Kidney (tissue), 14 donors: ENCODE measurements around the gene PCDHA12. TPM values are rescaled to one million over a fixed set of nuclear protein-coding genes. Genes with fewer than 3 reads are reported as not detected.

Source experiments
- DNase-seq, 5 donors: peaks; one replicate each; pipeline ENCODE4 v3.0.0-alpha.2; 2013 to 2020
- FAIRE-seq: peaks from 2 replicates; lab custom pipeline; 2012; peaks lifted over from hg19 to GRCh38; lab: Jason Lieb, UNC
- H3K27ac ChIP-seq, 2 donors: one replicate each; pipeline ENCODE4 v1.7.0; 2013; ENCODE audit warnings: low read depth in 2 of 2, low read length in 2 of 2, inconsistent platforms in 1 of 2
- H3K27me3 ChIP-seq: one replicate; pipeline ENCODE4 v1.7.1; 2013; ENCODE audit warnings: low read length, inconsistent platforms; ENCODE audit not compliant: control insufficient read depth, insufficient read depth
- H3K36me3 ChIP-seq, 3 donors: one replicate each; pipeline versions ENCODE4 v1.7.0 to v1.7.1; 2013; ENCODE audit warnings: low read length in 3 of 3, control low read depth in 1 of 3, inconsistent platforms in 1 of 3; ENCODE audit not compliant: insufficient read depth in 3 of 3, control insufficient read depth in 2 of 3
- H3K4me1 ChIP-seq, 3 donors: one replicate each; pipeline versions ENCODE4 v1.7.0 to v1.7.1; 2013; ENCODE audit warnings: low read length in 3 of 3, inconsistent platforms in 1 of 3, low read depth in 1 of 3; ENCODE audit not compliant: control insufficient read depth in 2 of 3, insufficient read depth in 2 of 3
- H3K4me3 ChIP-seq, 3 donors: one replicate each; pipeline versions ENCODE4 v1.7.0 to v1.8.1; 2013; ENCODE audit warnings: low read length in 3 of 3, control low read depth in 1 of 3, inconsistent platforms in 1 of 3
- H3K9ac ChIP-seq, 3 donors: one replicate each; pipeline versions ENCODE4 v1.7.0 to v1.7.1; 2013; ENCODE audit warnings: low read length in 3 of 3, control low read depth in 1 of 3, inconsistent platforms in 1 of 3
- H3K9me3 ChIP-seq, 3 donors: one replicate each; pipeline versions ENCODE4 v1.7.0 to v1.7.1; 2013; ENCODE audit warnings: low read length in 3 of 3, control low read depth in 1 of 3, inconsistent platforms in 1 of 3; ENCODE audit not compliant: control insufficient read depth in 2 of 3, insufficient read depth in 1 of 3
- intact Hi-C: fragments of 100-400 bp; cut with DNase I; formaldehyde crosslinking; loops from one replicate; pipeline ENCODE4 v1.11.1; 2022
- polyA plus RNA-seq: library from polyadenylated mRNA; stranded (reverse); fragments of 350-450 nt; fragmentation: Illumina TruSeq; extraction: RNeasy Lipid Tissue Mini Kit (QIAGEN cat#74804); gene quantifications from one replicate; pipeline ENCODE4 v1.2.3, GENCODE V29; 2014; ENCODE audit warnings: low read depth, low replicate concordance; ENCODE audit not compliant: insufficient read depth
- total RNA-seq: library from RNA; stranded (reverse); fragmentation: NEBNext Ultra II Directional; extraction: Animal tissue kit (Norgen Biotek cat#: 25700); gene quantifications from one replicate; pipeline ENCODE4 v1.2.1, GENCODE V29; 2021
- TF ChIP-seq, protein P1 (sequence below): IDR thresholded peaks from 3 replicates; pipeline ENCODE4 v1.5.1; 2012; ENCODE audit warnings: mild to moderate bottlenecking, moderate library complexity, borderline replicate concordance; ENCODE audit not compliant: insufficient read depth; ENCODE audit errors: extremely low read depth
- donor health status: control.
- donor health status: control.
- donor health status: control.
- donor health status: control.
- donor health status: control.
- donor health status: DM: yes; HTN: yes; CAD: no.
- donor health status: Normal renal cell carcinoma (clear cell type).

The PCDHA12 gene
- total and polyA plus RNA-seq, 2 donors from 2014 or later: 1.1 to 5.2 TPM

DNA sequence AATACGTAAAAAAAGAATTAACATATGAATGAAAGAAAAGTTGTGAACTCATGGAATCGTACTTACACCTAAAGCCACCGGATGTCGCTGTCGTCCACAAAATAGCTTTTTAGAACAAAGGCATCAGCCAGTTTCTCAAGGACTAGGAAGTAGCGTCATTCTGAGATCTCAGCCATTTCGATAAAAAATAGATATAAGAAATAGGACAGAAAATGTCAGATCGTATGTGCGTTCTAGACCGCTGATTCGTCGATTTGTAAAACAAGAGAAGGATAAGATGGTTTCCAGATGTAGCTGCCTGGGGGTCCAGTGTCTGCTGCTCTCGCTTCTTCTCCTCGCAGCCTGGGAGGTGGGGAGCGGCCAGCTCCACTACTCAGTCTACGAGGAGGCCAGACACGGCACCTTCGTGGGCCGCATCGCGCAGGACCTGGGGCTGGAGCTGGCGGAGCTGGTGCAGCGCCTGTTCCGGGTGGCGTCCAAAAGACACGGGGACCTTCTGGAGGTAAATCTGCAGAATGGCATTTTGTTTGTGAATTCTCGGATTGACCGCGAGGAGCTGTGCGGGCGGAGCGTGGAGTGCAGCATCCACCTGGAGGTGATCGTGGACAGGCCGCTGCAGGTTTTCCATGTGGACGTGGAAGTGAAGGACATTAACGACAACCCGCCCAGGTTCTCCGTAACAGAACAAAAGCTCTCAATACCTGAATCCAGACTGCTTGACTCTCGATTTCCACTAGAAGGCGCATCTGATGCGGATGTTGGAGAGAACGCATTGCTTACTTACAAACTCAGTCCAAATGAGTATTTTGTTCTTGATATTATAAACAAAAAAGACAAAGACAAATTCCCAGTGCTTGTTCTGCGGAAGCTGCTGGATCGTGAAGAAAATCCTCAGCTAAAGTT is 19.1 kb upstream of the PCDHA12 start, which contains the start of gene PCDHA10:
PCDHA10 (plus strand) TSS at position 126 of the 903 bp plus-strand sequence; CDS start at position 278, 152 bp downstream.
- no peak within 1 kb of the TSS for H3K9ac ChIP-seq
- peaks cover 0 to 24% (median 9%) of the 10 kb centered on the region in 3 donors for H3K9me3 ChIP-seq
- no peak within 1 kb of the TSS for H3K27ac ChIP-seq
- H3K4me1 ChIP-seq: no peaks in the 10 kb centered on the region
- intact Hi-C loops: no loop called here
- TF ChIP-seq, protein P1, sequence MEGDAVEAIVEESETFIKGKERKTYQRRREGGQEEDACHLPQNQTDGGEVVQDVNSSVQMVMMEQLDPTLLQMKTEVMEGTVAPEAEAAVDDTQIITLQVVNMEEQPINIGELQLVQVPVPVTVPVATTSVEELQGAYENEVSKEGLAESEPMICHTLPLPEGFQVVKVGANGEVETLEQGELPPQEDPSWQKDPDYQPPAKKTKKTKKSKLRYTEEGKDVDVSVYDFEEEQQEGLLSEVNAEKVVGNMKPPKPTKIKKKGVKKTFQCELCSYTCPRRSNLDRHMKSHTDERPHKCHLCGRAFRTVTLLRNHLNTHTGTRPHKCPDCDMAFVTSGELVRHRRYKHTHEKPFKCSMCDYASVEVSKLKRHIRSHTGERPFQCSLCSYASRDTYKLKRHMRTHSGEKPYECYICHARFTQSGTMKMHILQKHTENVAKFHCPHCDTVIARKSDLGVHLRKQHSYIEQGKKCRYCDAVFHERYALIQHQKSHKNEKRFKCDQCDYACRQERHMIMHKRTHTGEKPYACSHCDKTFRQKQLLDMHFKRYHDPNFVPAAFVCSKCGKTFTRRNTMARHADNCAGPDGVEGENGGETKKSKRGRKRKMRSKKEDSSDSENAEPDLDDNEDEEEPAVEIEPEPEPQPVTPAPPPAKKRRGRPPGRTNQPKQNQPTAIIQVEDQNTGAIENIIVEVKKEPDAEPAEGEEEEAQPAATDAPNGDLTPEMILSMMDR: no peak
- H3K27me3 ChIP-seq: no peaks in the 10 kb centered on the region
- DNase-seq (peak in 2 of 5 donors; percentile 2 to 24), FAIRE-seq (no peak)
- H3K4me3 ChIP-seq: peak within 1 kb of the TSS in 2 of 3 donors; percentile 53 to 58
- no peaks in the 10 kb centered on the region for H3K36me3 ChIP-seq

DNA sequence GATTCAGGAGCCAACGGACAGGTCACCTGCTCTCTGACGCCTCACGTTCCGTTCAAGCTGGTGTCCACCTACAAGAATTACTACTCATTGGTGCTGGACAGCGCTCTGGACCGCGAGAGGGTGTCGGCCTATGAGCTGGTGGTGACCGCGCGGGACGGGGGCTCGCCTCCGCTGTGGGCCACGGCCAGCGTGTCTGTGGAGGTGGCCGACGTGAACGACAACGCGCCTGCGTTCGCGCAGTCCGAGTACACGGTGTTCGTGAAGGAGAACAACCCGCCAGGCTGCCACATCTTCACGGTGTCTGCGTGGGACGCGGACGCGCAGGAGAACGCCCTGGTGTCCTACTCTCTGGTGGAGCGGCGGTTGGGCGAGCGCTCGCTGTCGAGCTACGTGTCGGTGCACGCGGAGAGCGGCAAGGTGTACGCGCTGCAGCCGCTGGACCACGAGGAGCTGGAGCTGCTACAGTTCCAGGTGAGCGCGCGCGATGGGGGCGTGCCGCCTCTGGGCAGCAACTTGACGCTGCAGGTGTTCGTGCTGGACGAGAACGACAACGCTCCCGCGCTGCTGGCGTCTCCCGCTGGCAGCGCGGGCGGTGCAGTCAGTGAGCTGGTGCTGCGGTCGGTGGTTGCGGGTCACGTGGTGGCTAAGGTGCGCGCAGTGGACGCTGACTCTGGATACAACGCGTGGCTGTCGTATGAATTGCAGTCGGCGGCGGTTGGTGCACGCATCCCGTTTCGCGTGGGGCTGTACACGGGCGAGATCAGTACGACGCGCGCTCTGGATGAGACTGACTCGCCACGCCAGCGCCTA is 17.7 kb upstream of the PCDHA12 start:
- H3K4me3 ChIP-seq: no peak overlapping the region
- FAIRE-seq (no peak), DNase-seq (peak in 1 of 5 donors; percentile 71)
- H3K27me3 ChIP-seq: no peaks in the 10 kb centered on the region
- H3K27ac ChIP-seq: no peak overlapping the region
- TF ChIP-seq, protein P1: no peak
- no peaks in the 10 kb centered on the region for H3K36me3 ChIP-seq
- intact Hi-C loops: no loop called here
- no peaks in the 10 kb centered on the region for H3K4me1 ChIP-seq
- H3K9me3 ChIP-seq: peaks cover 0 to 35% (median 13%) of the 10 kb centered on the region in 3 donors
- H3K9ac ChIP-seq: no peak overlapping the region

DNA sequence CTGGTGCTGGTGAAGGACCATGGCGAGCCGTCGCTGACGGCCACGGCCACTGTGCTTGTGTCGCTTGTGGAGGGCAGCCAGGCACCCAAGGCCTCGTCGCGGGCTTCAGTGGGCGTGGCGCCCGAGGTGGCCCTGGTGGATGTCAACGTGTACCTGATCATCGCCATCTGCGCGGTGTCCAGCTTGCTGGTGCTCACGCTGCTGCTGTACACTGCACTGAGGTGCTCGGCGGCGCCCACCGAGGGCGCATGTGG is 17.2 kb upstream of the PCDHA12 start:
- no peak for DNase-seq
- FAIRE-seq: no peak
- no peak overlapping the region for H3K27ac ChIP-seq
- H3K4me3 ChIP-seq: no peak overlapping the region
- H3K36me3 ChIP-seq: no peaks in the 10 kb centered on the region
- no peaks in the 10 kb centered on the region for H3K4me1 ChIP-seq
- H3K27me3 ChIP-seq: no peaks in the 10 kb centered on the region
- peaks cover 0 to 40% (median 13%) of the 10 kb centered on the region in 3 donors for H3K9me3 ChIP-seq
- TF ChIP-seq, protein P1: no peak
- H3K9ac ChIP-seq: no peak overlapping the region
- intact Hi-C loops: no loop called here
